Endodermal cell (in vitro differentiated cells): ENCODE results near the gene STON2. TPM values are rescaled to one million over a fixed set of nuclear protein-coding genes. Genes with fewer than 3 reads are reported as not detected.
"Not testable (repeated sequence)": the region's sequence is repeated elsewhere in the genome, so short reads cannot be mapped to it uniquely, and the experiment has no call there.

Experiments
- DNase-seq: peaks from one replicate; pipeline ENCODE4 v3.0.0-alpha.2; 2017
- H3K27ac ChIP-seq: 2 replicates; pipeline ENCODE4 v1.5.1; 2013; ENCODE audit warnings: mild to moderate bottlenecking, low read depth, low read length, moderate library complexity
- H3K27me3 ChIP-seq: 2 replicates; pipeline ENCODE4 v1.6.1; 2013; ENCODE audit warnings: mild to moderate bottlenecking, low read length, moderate library complexity; ENCODE audit not compliant: insufficient read depth, control insufficient read depth, poor library complexity, severe bottlenecking
- H3K36me3 ChIP-seq: 2 replicates; pipeline ENCODE4 v1.7.0; 2013; ENCODE audit warnings: mild to moderate bottlenecking, low read length, moderate library complexity; ENCODE audit not compliant: control insufficient read depth, insufficient read depth
- H3K4me1 ChIP-seq: one replicate; pipeline ENCODE4 v1.7.0; 2013; ENCODE audit warnings: low read length; ENCODE audit not compliant: control insufficient read depth, insufficient read depth
- H3K4me3 ChIP-seq: 2 replicates; pipeline ENCODE4 v1.5.1; 2013; ENCODE audit warnings: mild to moderate bottlenecking, low read length, moderate library complexity
- H3K9ac ChIP-seq: 2 replicates; pipeline ENCODE4 v1.6.1; 2013; ENCODE audit warnings: mild to moderate bottlenecking, low read length, moderate library complexity; ENCODE audit not compliant: poor library complexity, severe bottlenecking; ENCODE audit errors: extremely low read depth
- H3K9me3 ChIP-seq: 2 replicates; pipeline ENCODE4 v1.6.1; 2013; ENCODE audit warnings: mild to moderate bottlenecking, low read length, moderate library complexity; ENCODE audit not compliant: control insufficient read depth
- H3K27ac Mint-ChIP-seq: 2 replicates; pipeline ENCODE4 v1.8.0; 2020; ENCODE audit warnings: mixed read lengths
- H3K27me3 Mint-ChIP-seq: 2 replicates; pipeline ENCODE4 v1.8.0; 2021; ENCODE audit warnings: mild to moderate bottlenecking, mixed read lengths; ENCODE audit not compliant: insufficient read depth
- H3K36me3 Mint-ChIP-seq: 2 replicates; pipeline ENCODE4 v1.8.0; 2020; ENCODE audit warnings: low read depth, mixed read lengths
- H3K4me1 Mint-ChIP-seq: 2 replicates; pipeline ENCODE4 v1.8.0; 2020; ENCODE audit warnings: mixed read lengths
- H3K4me3 Mint-ChIP-seq: 2 replicates; pipeline ENCODE4 v1.8.0; 2020; ENCODE audit warnings: mild to moderate bottlenecking, moderate library complexity, mixed read lengths
- H3K9me3 Mint-ChIP-seq: 2 replicates; pipeline ENCODE4 v1.8.0; 2020; ENCODE audit warnings: mild to moderate bottlenecking, mixed read lengths
- CTCF ChIP-seq: fragments of 200-600 bp; sonication (generic); conservative IDR thresholded peaks from 2 replicates; pipeline ENCODE4 v1.5.0; 2021; ENCODE audit warnings: antibody characterized with exemption, mild to moderate bottlenecking
- whole genome bisulfite sequencing, 2 experiments: methylation state at CpG; one replicate each; pipeline versions ENCODE4 v1.1.5 to v1.1.7; 2013; ENCODE audit warnings: missing lambda C conversion rate in 2 of 2, mixed read lengths in 1 of 2; ENCODE audit not compliant: insufficient coverage in 1 of 2, insufficient read length in 1 of 2; 5-methylcytosine and 5-hydroxymethylcytosine counted together
- total RNA-seq, 2 donors: library from RNA; stranded (reverse); fragmentation: NEBNext Ultra II Directional in 1 of 2; extraction: Animal tissue kit (Norgen Biotek cat#: 25700) in 1 of 2; gene quantifications; 2 replicates in 1 of 2; 3 replicates in 1 of 2; pipeline ENCODE4 v1.2.1, GENCODE V29; 2021

STON2 gene
- total RNA-seq, 2 donors from 2014 or later: 37.2 to 43.9 TPM

GRCh38 chr14:81233615-81234014, 166.5 kb downstream of the STON2 start:
- Histone ChIP-seq H3K36me3 (no peaks in the 10 kb centered on the region), H3K4me3 (no peak overlapping the region), H3K27me3 (no peaks in the 10 kb centered on the region), H3K9me3 (peaks cover 7% of the 10 kb centered on the region), H3K9ac (no peak overlapping the region), H3K4me1 (no peaks in the 10 kb centered on the region), H3K27ac (no peak overlapping the region)
- H3K36me3 Mint-ChIP-seq: peaks cover 2% of the 10 kb centered on the region
- no peaks in the 10 kb centered on the region for H3K27me3 Mint-ChIP-seq
- no peak for DNase-seq
- peaks cover 7% of the 10 kb centered on the region for H3K4me1 Mint-ChIP-seq
- H3K27ac Mint-ChIP-seq: no peak overlapping the region
- H3K4me3 Mint-ChIP-seq: no peak overlapping the region
- H3K9me3 Mint-ChIP-seq: peaks cover 14% of the 10 kb centered on the region
- WGBS, 2 experiments: 90 to 100% methylated on average over 1 of the region's 1 CpG
- no peak for TF ChIP-seq CTCF

GRCh38 chr14:81231540-81231939, 168.6 kb downstream of the STON2 start:
- Histone ChIP-seq H3K4me3 (no peak overlapping the region), H3K9me3 (peaks cover 7% of the 10 kb centered on the region), H3K36me3 (no peaks in the 10 kb centered on the region), H3K27me3 (no peaks in the 10 kb centered on the region), H3K4me1 (no peaks in the 10 kb centered on the region), H3K9ac (no peak overlapping the region), H3K27ac (no peak overlapping the region)
- no peak for DNase-seq
- Mint-ChIP-seq H3K4me1 (peaks cover 7% of the 10 kb centered on the region), H3K4me3 (no peak overlapping the region), H3K9me3 (peaks cover 7% of the 10 kb centered on the region), H3K27me3 (no peaks in the 10 kb centered on the region), H3K27ac (no peak overlapping the region), H3K36me3 (peaks cover 2% of the 10 kb centered on the region)
- peak; percentile 26 for TF ChIP-seq CTCF
- WGBS, 2 experiments: 73% methylated on average over 1 of the region's 1 CpG; no CpG with 5 or more reads in 1 of the 2 experiments

GRCh38 chr14:81224222-81224621, 175.9 kb downstream of the STON2 start:
- peaks cover 8% of the 10 kb centered on the region for H3K4me1 Mint-ChIP-seq
- WGBS, 2 experiments: 88% methylated on average over 1 of the region's 1 CpG; no CpG with 5 or more reads in 1 of the 2 experiments
- no peaks in the 10 kb centered on the region for H3K9me3 ChIP-seq
- no peak overlapping the region for H3K4me3 Mint-ChIP-seq
- H3K27me3 Mint-ChIP-seq: no peaks in the 10 kb centered on the region
- no peak for TF ChIP-seq CTCF
- DNase-seq: no peak
- no peak overlapping the region for H3K27ac Mint-ChIP-seq
- H3K4me1 ChIP-seq: peaks cover 4% of the 10 kb centered on the region
- H3K27ac ChIP-seq: no peak overlapping the region
- peaks cover 2% of the 10 kb centered on the region for H3K36me3 Mint-ChIP-seq
- no peak overlapping the region for H3K4me3 ChIP-seq
- H3K27me3 ChIP-seq: no peaks in the 10 kb centered on the region
- no peak overlapping the region for H3K9ac ChIP-seq
- no peaks in the 10 kb centered on the region for H3K36me3 ChIP-seq
- H3K9me3 Mint-ChIP-seq: no peaks in the 10 kb centered on the region

- H3K9ac ChIP-seq, H3K9me3 Mint-ChIP-seq, H3K4me3 Mint-ChIP-seq, H3K4me3 ChIP-seq, H3K36me3 Mint-ChIP-seq, H3K36me3 ChIP-seq, H3K4me1 ChIP-seq, H3K9me3 ChIP-seq, H3K27me3 Mint-ChIP-seq, DNase-seq, H3K4me1 Mint-ChIP-seq, H3K27ac ChIP-seq, H3K27me3 ChIP-seq, H3K27ac Mint-ChIP-seq: not testable (repeated sequence)
- 86 to 94% methylated on average over 7 of the region's 7 CpGs for WGBS, 2 experiments
These were observed 176.3 kb downstream of the STON2 start for GRCh38 chr14:81223788-81224187.
